Left lobe of liver (tissue), 2 donors: Measurements from ENCODE around the gene DCN. TPM values are rescaled to one million over a fixed set of nuclear protein-coding genes. Genes with fewer than 3 reads are reported as not detected.

Source experiments
- ATAC-seq: fragments of 200-7000 bp; cut with Tn5 transposase; one replicate; pipeline ENCODE4 v1.9.1; 2020; ENCODE audit warnings: mild to moderate bottlenecking, moderate library complexity
- DNase-seq: peaks from one replicate; pipeline ENCODE4 v3.0.0-alpha.2; 2020; ENCODE audit warnings: low spot score
- total RNA-seq: library from RNA; stranded (reverse); gene quantifications from one replicate; pipeline ENCODE4 v1.2.1, GENCODE V29; 2021
- donor health status: DM: no; HTN: no; CAD: no; lungs with moderate emphysema.
- donor health status: DM: no; HTN: yes; CAD: no.

DCN gene
- total RNA-seq, 1 donor from 2014 or later = 108 TPM

- ATAC-seq (no peak), DNase-seq (no peak)
Observed at GRCh38 chr12:91188778-91189177, 6.2 kb upstream of the DCN start.

- DNase-seq (no peak), ATAC-seq (no peak)
Observed at GRCh38 chr12:91186156-91186555, 3.5 kb upstream of the DCN start.

DNA sequence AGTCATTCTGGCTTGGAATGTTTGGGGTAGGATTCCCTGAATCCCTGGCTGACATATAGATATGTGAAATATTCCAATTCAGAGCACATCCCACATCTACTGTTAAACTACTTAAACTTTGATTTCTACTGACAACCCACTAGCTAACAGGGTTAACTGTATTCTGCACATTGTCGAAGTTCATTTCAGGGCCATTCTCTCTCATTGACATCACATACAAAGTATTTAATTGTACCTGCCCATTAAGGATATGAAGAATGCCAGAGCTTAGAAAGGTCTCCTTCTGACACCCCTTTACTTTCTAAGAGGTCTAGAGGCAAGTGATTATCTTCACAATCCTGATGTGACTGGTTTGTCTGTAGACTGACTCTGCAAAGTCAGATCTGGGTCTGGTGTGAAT is 2.8 kb upstream of the DCN start:
- no peak for DNase-seq

GRCh38 chr12:91183551-91183950 is 934 bp upstream of the DCN start:
- no peak for ATAC-seq
- DNase-seq = no peak

More for the DNA sequence above, 2.8 kb upstream of the DCN start:
- no peak for ATAC-seq

DNA sequence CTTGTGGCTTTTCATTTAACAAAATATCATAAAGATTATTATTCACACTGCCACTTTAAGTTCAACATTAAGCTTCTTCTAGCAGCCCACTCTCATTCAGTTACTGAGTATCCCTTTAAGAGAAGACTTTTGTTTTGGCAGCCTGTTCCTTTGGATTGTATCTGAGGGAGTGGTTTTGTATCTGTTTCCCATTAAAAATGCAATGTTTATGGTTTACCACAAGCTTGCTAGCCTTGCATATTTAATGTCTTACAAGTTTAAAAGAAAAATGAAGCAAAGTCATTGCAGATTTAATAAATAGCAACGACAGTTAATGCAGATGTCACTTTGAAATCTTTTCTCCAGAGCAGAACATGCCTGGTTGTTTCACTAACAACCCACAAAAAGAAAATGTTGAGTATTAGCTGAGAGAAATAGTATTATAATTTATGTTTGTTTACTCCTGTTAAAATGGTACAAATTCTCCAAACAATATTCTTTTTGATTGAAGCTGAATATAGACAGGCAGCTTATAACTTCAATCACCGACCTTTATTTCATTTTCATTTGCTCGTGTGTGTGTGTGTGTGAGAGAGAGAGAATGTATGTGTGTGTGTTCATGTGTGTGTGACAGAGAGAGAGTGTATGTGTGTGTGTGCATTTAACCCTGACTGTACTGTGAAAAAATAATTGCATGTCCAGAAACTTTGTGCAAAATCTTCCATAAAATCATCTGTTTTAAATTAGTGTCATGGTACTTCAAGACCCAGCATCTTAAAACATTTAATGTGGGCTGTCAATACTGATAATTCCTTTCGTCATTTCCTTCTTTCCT is 1.8 kb downstream of the DCN start:
- no peak for DNase-seq
- no peak for ATAC-seq

GRCh38 chr12:91179966-91180561 is 2.6 kb downstream of the DCN start:
- DNase-seq (no peak), ATAC-seq (no peak)

DNA sequence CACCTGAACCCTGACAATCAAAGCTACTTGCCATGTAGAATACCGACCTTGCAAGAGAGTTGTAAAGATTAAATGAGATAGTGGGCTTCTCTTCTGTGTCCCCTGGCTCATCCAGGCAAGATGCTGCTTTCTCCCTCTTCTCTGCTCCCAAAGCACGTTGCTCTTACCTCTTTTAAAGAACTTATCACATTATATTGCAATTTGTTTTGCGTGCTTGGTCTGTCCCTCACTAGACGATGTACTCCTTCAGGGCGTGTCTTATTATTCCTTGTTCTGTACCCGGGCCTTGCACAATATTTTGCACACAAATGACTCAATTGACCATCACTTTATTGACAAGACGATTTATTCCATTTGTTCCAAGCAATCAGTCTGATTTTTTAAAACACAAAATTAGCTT is 3.3 kb downstream of the DCN start:
- DNase-seq = no peak

DNA sequence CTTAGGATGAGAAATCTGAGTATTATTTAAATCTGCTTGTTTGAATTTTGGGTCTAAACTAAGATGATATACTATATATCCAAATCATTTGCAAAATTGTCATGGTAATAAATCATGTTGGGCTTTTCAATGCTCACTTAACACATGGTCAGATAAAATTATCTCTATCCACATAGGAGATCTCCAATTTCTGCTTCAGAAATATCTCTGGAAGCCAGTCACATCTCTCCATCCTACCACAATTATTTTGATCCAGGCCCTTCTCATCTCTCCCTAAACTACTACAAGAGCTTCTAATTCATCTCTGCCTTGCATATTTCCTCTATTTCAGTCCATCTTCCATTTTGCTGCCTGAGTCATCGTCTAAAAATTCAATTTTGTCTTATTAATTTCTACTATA is 3.8 kb downstream of the DCN start:
- no peak for DNase-seq
- ATAC-seq = no peak

More for the DNA sequence above, 3.3 kb downstream of the DCN start:
- ATAC-seq = no peak

DNA sequence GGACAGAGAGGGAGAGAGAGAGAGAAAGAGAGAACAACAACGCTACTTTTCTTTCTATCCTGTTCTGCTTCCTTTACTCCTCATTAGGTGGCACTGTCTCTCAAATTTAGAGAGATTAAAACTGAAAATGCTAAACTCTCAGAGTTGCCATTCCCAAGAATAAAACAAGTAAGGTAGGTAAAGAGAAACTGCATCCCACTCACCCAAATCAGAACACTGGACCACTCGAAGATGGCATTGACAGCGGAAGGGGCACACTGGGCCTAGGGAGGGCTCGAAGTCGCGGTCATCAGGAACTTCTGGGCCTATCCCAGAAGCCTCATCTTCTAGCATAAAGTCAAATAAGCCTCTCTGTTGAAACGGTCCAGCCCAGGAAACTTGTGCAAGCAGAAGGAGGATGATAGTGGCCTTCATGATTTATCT is 4.5 kb downstream of the DCN start:
- DNase-seq (no peak), ATAC-seq (peak; percentile 63)

- ATAC-seq (no peak), DNase-seq (no peak)
Observed at GRCh38 chr12:91177381-91177780, 5.2 kb downstream of the DCN start.

DNA sequence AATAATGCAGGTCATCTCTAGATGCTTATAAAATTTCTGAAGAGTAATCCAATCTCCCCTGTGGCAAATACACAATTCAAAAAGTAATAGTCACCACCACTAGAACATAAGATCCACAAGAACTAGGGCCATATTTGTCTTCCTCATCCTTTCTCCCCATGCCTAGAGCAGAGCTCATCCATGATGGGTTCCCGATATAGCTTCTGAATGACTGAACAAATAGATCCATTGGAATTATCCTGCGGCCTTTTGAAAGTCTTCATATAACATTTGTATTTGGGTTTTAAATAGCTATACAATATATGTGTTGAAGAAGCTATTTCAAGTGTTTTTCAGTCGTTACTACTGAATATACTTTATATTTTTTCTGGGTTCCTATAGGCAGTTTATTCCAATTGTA is 5.7 kb downstream of the DCN start:
- ATAC-seq (no peak), DNase-seq (no peak)

- DNase-seq (no peak), ATAC-seq (no peak)
Observed at GRCh38 chr12:91176358-91176757, 6.3 kb downstream of the DCN start.

DNA sequence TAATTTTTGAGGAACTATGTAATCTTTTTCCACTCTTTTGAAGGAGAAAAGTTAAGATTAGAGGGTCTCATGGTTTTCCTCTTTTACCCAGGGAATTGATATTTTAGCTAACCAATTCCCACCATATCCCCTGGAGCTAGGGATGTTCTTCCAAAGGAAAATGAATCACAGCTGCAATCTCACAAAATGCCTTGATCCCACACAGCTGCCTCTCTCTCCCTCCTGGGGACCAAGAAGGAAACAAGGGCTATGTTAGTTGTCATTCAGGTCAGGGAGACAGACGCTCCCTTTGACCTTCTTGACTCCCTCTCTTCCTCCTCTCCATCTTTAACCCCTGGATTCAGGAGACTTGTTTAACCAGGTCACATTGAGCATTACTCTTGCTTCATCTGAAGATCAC is 9.5 kb downstream of the DCN start:
- ATAC-seq = no peak
- no peak for DNase-seq

- ATAC-seq = no peak
- no peak for DNase-seq
Observed at GRCh38 chr12:91172096-91172495, 10.5 kb downstream of the DCN start.

- no peak for ATAC-seq
- no peak for DNase-seq
Observed at GRCh38 chr12:91171476-91171875, 11.1 kb downstream of the DCN start.

DNA sequence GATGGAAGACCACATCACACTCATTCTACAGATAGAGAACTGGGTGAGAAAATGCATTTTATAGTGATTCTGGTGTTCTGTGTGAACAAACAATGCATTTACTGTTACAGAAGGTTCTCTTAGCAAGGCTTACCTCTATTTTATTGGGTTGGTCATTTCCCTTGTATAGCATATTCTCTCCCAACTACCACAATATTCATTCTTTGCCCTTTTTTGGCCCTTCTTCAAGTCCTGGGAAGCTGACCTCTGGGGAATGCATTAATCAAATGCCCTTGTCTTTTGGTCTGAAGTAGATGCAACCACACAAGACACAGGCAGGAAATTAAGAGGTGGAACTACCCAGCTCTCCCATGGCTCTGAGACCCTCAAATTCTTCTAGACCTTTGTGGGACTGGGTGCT is 19.5 kb downstream of the DCN start:
- DNase-seq (no peak), ATAC-seq (no peak)

- DNase-seq = no peak
- no peak for ATAC-seq
Observed at GRCh38 chr12:91161009-91161408, 21.6 kb downstream of the DCN start.

- no peak for ATAC-seq
- DNase-seq = no peak
Observed at GRCh38 chr12:91155990-91156389, 26.6 kb downstream of the DCN start.

GRCh38 chr12:91154131-91154530 is 28.5 kb downstream of the DCN start:
- no peak for DNase-seq
- no peak for ATAC-seq

GRCh38 chr12:91144053-91144452 is 38.6 kb downstream of the DCN start:
- ATAC-seq = no peak
- no peak for DNase-seq

- no peak for ATAC-seq
Observed at GRCh38 chr12:91143206-91143605, 39.4 kb downstream of the DCN start.

GRCh38 chr12:91142221-91142631 is 40.4 kb downstream of the DCN start:
- DNase-seq (no peak), ATAC-seq (no peak)

More at GRCh38 chr12:91143206-91143605, 39.4 kb downstream of the DCN start:
- no peak for DNase-seq
